HG03439 (cell line): ENCODE data around the gene CRACR2A.

Experiments used
- ATAC-seq: cut with Tn5 transposase; IDR thresholded peaks from one replicate; pipeline ENCODE4 v1.9.1; 2021; ENCODE audit warnings: mild to moderate bottlenecking, moderate library complexity; ENCODE audit not compliant: unreplicated experiment

Gene CRACR2A

DNA sequence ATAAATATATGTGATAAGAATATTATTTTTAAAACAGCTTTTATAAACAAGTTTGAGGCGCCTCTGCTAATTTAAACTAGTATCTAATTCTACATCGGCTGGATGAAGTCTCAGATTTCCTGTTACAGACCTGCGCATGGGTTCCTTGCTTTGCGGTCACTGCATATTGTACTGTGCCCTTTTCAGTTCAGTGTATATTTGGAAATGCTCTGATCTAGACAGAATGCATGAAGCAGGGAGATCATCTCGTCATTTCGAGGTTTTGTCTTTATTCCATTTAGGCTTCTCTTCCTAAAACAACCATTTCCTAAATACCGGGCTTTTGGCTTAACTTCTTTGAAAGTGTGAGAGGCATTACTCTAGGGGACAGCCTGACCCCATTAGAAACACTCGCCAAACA, 25.6 kb downstream of the CRACR2A start:
- ATAC-seq = no peak

- ATAC-seq = no peak
These were observed 26.5 kb downstream of the CRACR2A start for GRCh38 chr12:3726456-3726855.

- no peak for ATAC-seq
These were observed 27.4 kb downstream of the CRACR2A start for GRCh38 chr12:3725388-3726115.

DNA sequence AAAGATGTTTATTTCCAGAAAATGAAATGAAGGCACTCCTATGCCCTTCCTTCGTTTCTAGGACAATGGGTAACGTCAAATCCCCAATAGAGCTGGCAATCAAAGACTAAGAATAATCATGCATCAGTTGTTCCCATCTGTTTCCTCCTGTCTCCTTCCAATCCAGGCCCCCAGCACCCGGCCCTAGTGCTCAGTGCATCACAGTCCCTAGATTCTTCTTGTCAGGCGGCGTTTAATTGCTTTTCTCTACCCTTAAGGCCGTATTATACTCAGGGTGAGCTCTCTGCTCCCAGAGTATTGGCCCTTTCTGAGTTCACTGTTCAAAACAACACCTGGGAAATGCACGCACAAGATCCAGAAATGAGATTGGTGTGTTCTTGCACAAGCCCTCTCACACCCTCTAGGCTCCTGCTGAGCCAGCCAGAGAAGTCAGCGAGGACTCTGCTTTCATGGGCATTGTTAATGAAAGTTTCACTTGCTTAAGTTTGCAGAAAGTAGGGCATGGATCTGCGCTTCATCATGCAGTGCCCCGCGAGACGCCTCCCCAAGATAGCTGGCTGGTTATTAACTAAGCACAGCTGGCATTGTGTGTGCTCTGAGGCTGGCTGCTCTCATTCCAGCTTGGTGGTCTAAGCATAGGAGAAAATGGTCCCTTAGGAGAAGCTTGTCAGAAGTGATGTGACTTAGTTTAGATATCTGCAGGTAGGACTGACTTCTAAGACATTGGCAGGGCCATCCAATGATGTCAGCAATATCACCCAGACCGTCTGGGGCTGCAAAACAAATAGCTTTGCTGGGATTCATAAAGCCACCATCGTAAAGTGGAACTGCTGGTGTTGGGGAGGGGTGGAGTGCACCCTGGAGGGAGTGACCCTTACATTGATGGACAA, 28.7 kb downstream of the CRACR2A start:
- no peak for ATAC-seq

GRCh38 chr12:3722368-3722767, 30.5 kb downstream of the CRACR2A start:
- no peak for ATAC-seq

DNA sequence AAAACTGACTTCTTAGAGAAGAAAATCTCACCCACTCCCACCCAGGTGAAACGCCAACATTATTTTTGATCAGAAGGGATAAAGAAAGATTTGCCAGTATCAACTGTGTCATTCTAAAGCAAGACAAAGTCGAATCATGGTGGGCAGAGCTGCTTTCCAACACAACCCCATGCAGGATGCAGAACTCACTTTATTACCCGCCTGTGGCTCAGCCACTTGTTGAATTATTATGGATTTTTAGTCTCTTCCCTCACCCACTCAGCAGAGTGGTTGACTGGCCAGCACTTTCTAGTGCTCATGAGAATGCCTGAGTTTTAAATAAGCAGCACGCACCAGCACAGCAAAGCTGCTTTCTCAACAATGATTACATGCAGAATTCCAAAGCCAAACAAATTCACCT, 32.1 kb downstream of the CRACR2A start:
- ATAC-seq = no peak

GRCh38 chr12:3718100-3718499, 34.8 kb downstream of the CRACR2A start:
- ATAC-seq = no peak

DNA sequence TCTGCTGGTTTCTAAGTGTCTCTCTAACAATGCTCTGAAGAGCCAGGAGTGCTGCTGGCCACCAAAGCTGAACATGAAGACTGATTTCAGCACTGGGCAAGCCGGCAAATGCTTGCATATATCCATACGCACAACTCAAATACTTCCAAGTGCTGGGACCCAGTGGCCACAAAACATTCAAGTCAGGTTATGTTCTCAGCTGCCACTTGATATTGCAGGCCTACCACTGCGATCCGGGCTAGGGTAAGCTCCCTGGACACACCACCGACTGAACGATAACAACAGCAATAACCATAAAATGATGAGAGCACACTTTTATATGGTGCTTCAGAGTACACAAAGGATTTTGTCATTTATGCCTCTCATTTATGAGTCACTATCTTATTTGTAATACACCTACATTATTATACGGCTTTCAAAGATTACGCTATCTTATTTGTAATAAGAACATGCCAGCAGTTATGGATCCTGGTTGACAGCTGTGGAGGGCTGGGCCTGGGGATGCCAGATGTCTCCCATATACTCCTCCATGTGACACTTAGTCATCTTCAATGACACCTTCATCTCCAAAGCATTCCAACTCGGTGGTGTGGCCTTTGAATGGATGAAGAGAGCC, 35.5 kb downstream of the CRACR2A start:
- no peak for ATAC-seq

DNA sequence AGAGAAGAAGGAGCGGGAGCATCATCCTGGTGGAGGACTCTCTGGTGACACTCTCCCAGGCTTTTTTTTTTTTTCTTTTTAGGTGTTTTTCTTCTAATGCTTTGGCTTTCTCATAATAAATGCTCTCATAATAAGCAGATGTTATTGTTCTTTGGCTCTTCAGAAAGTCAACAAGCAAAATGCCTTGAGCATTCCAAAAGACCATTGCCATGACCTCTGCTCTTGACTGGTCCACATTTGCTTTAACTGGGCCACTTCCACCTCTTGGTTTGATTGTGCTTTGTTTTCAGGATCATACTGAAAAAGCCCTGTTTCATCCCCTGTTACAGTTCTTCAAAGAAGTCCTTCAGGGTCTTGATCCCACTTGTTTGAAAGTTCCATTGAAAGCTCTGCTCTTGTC, 36.9 kb downstream of the CRACR2A start:
- no peak for ATAC-seq

DNA sequence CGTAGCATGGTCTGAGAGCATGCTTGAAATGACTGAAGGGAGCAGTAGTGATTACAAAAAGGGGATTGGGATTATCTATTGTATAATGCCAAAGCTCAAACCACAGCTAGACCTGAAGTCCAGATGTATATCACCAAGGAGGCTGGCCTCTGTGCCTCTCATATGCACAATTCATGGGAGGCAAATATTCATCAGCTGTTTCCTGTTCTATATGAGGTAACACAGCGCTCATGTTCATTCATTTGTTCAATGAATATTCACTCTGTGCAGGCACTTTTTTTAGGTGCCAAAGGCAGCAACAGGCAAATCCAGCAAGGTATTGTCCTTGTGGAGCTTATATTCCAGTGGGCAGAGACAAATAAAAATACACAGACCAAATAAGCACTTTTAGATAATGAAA, 39.0 kb downstream of the CRACR2A start:
- ATAC-seq = no peak

DNA sequence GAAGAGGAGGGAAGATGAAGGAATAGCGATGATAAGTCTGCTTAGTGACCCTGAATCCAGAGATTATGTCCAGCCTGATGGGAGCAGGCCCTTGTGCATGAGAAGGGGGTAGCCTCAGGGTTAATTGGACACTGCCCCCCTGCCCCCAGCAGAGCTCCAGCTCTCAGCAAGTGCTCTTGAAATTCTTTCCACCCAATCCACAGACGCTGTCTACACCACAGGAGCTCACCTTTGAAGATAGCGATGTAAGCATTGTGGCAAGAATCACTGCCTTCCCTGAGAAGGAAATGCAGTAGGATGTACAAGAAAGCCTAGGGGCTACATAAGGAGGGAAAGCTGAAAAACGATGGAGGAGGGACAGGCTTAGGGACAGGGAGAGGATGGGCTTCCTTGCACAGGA, 39.4 kb downstream of the CRACR2A start:
- no peak for ATAC-seq

- ATAC-seq = no peak
These were observed 40.5 kb downstream of the CRACR2A start for GRCh38 chr12:3712209-3712992.

DNA sequence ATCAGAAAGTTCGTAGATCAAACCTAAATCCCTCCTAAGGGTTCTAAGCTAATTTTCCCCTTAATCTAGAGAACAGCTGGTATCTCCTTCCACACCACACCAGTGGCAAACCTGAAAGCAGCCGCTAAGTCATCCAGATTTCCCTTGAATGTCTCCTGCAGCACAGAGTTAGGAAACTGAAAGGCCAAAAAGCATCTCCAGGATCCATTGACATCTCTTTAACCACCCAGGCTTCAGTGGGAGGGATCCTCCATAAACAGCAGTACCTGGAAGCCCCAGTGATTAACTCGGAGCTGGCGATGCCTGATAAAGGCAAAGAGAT, 47.6 kb downstream of the CRACR2A start:
- ATAC-seq = no peak

- no peak for ATAC-seq
These were observed 48.2 kb downstream of the CRACR2A start for GRCh38 chr12:3704512-3705353.

DNA sequence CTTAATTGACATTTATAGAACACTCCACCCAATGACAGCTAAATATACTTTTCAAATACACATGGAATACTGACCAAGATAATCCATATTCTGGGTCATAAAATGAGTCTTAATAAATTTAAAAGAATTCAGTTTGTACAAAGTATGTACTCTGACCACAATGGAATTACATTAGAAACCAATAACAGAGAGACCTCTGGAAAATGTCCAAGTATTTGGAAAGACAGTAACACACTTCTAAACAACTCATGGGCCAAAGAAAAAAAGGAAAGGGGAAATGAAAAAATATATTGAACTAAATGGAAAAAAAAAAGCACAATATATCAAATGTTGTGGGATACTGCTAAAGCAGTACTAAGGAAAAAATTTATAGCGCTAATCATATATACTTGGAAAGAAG, 52.0 kb downstream of the CRACR2A start:
- ATAC-seq = no peak

DNA sequence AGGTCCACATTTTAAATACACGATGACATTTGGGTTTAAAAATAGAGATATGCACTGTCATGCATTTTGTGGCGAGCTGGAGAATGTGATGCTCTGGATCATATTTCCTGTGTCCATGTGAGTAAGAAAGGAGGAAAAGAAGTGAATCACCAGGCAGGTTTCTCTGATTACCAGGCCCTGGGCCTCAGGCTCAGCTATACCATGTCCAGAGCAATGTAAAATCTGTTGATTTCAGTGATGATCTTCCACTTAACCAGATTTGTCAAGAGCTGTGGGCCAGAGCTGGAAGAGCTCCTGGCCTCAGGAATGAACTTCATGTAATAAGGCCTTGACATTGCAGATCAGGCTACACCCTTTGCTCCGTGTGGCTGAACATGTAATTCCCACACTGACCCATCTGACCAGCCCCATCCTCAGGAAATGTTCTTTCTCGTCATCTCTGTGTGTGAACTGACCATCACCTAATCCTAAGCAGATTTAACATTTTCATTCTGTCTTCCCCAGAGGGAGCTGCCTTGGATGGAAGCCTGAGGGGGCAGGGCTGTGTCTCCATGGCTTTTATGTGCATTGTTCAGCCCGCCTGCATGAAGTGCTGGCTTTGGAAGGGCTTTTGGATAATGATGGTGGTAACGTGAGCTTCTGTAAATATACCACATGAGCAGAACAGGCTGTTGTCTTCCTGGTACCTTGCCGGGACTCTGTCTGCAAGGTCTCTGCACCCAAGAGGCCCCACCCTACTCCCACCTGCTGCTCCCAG, 54.5 kb downstream of the CRACR2A start:
- ATAC-seq = no peak

- ATAC-seq = no peak
These were observed 55.5 kb downstream of the CRACR2A start for GRCh38 chr12:3697311-3697870.

- no peak for ATAC-seq
These were observed 58.2 kb downstream of the CRACR2A start for GRCh38 chr12:3694673-3695072.
